Skeletal muscle tissue (tissue), 4 donors: ENCODE measurements around the gene PIK3CB. TPM values are rescaled to one million over a fixed set of nuclear protein-coding genes. Genes with fewer than 3 reads are reported as not detected.

ENCODE experiments used
- H3K27ac ChIP-seq: one replicate; pipeline ENCODE4 v1.7.0; 2013; ENCODE audit warnings: mild to moderate bottlenecking, low read depth, low read length, inconsistent platforms
- H3K27me3 ChIP-seq, 3 donors: one replicate each; pipeline ENCODE4 v1.7.0; 2013; ENCODE audit warnings: low read length in 3 of 3; ENCODE audit not compliant: control insufficient read depth in 3 of 3, insufficient read depth in 3 of 3
- H3K36me3 ChIP-seq, 3 donors: one replicate each; pipeline ENCODE4 v1.7.0; 2013; ENCODE audit warnings: low read length in 3 of 3; ENCODE audit not compliant: control insufficient read depth in 3 of 3, insufficient read depth in 3 of 3
- H3K4me1 ChIP-seq, 3 donors: one replicate each; pipeline ENCODE4 v1.7.0; 2013; ENCODE audit warnings: low read length in 3 of 3, mild to moderate bottlenecking in 3 of 3; ENCODE audit not compliant: control insufficient read depth in 3 of 3, insufficient read depth in 3 of 3
- H3K4me3 ChIP-seq, 3 donors: one replicate each; pipeline ENCODE4 v1.7.0; 2013; ENCODE audit warnings: low read length in 3 of 3
- H3K9ac ChIP-seq, 3 donors: one replicate each; pipeline ENCODE4 v1.7.0; 2013; ENCODE audit warnings: low read length in 3 of 3, mild to moderate bottlenecking in 3 of 3, moderate library complexity in 2 of 3, low read depth in 1 of 3
- H3K9me3 ChIP-seq, 3 donors: one replicate each; pipeline ENCODE4 v1.7.0; 2013; ENCODE audit warnings: low read length in 3 of 3; ENCODE audit not compliant: control insufficient read depth in 3 of 3
- total RNA-seq: library from RNA; depleted of rRNA; stranded (reverse); fragments of >200 nt; gene quantifications from one replicate; pipeline ENCODE4 v1.2.3, GENCODE V29; 2014
- donor health status: Osteomylitis.

Gene PIK3CB
- total RNA-seq, 1 donor from 2014 or later: 16.2 TPM

DNA sequence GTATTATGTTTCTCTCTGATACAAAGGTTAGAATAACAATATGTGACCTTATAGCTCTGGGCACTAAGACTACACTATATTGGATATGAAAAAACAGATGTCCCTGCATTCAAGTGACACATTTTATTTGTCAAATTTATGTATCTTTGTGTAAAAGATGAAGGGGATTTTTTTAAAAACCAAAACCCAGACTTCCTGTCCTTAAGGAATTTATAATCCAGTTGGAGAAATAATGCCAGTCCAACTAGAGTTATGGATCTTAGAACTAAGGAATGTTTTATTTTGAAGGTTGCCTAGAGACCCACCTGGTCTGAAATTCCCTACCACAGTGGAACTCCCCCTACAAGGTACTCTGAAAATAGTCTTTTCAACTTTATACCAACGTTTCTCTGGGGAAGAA lies 33.3 kb upstream of the PIK3CB start:
- no peaks in the 10 kb centered on the region for H3K36me3 ChIP-seq
- H3K27me3 ChIP-seq: no peaks in the 10 kb centered on the region
- no peak overlapping the region for H3K4me3 ChIP-seq
- H3K9ac ChIP-seq: no peak overlapping the region
- H3K9me3 ChIP-seq: no peaks in the 10 kb centered on the region
- H3K4me1 ChIP-seq: peaks cover 5 to 7% (median 5%) of the 10 kb centered on the region in 3 donors
- no peak overlapping the region for H3K27ac ChIP-seq

DNA sequence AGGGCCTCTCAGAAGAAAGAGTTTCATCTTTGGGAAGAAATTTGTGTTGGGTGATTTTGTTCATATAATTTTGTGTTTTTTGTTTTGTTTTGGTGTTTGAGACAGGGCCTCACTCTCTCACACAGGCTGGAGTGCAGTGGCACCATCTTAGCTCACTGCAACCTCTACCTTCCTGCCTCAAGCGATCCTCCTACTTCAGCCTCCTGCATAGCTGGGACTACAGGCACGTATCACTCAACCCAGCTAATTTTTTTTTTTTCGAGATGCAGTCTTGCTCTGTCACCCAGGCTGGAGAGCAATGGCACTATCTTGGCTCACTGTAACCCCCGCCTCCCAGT lies 29.0 kb upstream of the PIK3CB start:
- Histone ChIP-seq H3K4me3 (no peak overlapping the region), H3K9me3 (no peaks in the 10 kb centered on the region), H3K4me1 (peaks cover 8 to 15% (median 12%) of the 10 kb centered on the region in 3 donors), H3K27me3 (no peaks in the 10 kb centered on the region), H3K9ac (no peak overlapping the region), H3K27ac (no peak overlapping the region), H3K36me3 (no peaks in the 10 kb centered on the region)

DNA sequence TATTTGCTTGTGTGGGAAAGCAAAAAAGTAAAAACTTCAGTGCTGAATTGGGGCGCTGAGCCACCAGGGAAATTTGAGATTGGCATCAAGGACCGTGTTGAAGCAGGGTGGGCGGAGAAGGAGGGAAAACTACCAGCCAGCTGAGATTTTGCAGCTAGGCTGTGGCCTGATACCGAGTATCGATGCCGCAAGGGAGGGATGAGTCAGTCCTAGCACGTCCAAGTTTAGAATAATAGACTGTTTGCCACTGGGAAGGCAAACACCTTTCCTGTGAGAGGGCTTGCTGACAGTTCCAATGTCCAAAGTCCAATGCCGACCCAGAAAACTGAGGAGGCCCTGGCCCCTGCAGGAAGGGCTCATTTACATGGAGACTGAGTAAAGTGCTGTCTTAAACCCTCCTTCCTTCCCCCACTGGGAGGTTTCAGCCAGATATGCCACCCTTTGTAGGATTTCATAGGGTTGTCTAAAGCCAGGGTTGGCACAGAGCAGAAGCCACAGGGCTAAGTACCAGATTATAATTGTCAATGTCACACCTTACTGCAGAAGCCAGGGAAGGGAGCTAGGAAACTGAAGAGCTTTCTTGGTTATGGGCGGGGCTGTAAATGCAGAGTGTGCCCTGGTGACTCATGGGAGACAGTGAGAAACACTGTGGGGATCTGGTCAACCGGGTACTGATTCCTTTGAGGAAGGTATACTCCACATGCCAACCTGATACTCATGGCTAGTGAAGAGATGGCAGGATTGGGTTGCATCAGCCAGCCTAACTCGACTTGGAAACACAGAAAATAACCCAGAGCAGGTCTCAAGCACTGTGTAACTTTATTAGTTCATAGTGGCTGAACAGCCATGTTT lies 28.4 kb upstream of the PIK3CB start:
- peak overlapping the region in 1 of 3 donors; percentile 30 for H3K9ac ChIP-seq
- peak overlapping the region; percentile 4 for H3K27ac ChIP-seq
- H3K4me1 ChIP-seq: peaks cover 8 to 15% (median 12%) of the 10 kb centered on the region in 3 donors
- H3K9me3 ChIP-seq: no peaks in the 10 kb centered on the region
- no peaks in the 10 kb centered on the region for H3K27me3 ChIP-seq
- H3K36me3 ChIP-seq: no peaks in the 10 kb centered on the region
- no peak overlapping the region for H3K4me3 ChIP-seq

DNA sequence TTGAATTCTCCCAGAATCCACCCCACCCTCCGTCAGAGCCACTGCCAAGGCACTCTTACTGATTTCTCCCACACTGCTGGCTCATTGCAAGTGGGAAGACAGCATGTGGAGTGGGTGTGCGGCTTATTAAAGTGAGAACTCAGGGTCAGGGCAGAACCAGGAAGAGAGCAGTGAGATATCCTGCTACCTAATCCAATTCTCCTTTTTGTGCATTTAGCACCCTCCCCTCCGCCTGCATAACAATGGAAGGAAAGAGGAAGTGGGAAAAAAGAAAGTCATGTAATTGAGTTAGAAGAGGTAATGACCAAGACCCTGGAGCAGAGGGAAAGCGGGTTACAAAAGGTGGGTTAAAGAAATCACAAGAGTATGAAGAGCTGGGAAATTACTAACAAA lies 27.8 kb upstream of the PIK3CB start:
- no peaks in the 10 kb centered on the region for H3K27me3 ChIP-seq
- peak overlapping the region in 2 of 3 donors; percentile 8 to 33 for H3K9ac ChIP-seq
- no peak overlapping the region for H3K4me3 ChIP-seq
- H3K27ac ChIP-seq: peak overlapping the region; percentile 4
- H3K36me3 ChIP-seq: no peaks in the 10 kb centered on the region
- peaks cover 8 to 15% (median 12%) of the 10 kb centered on the region in 3 donors for H3K4me1 ChIP-seq
- no peaks in the 10 kb centered on the region for H3K9me3 ChIP-seq

DNA sequence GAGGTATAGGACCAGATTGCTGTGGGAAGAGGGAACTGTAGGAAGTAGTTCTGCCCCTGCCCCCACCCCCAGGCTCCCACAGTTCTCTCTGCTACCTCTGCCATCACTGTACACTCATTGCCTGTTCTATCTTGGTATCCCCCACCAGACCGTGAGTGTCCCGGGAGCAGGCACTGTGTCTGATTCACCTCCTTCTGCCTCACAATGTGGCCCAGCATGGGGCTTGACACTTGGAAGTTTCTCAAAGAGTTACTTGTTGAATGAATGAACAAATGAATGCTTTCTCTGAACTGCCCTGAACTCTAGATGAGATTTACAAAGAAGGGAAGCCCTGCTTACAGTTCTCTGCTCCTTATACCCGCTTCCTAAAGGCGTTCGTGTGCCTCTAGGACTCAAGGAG lies 27.1 kb upstream of the PIK3CB start:
- Histone ChIP-seq H3K36me3 (no peaks in the 10 kb centered on the region), H3K9me3 (no peaks in the 10 kb centered on the region), H3K27me3 (no peaks in the 10 kb centered on the region), H3K4me1 (peaks cover 8 to 15% (median 12%) of the 10 kb centered on the region in 3 donors), H3K9ac (no peak overlapping the region), H3K4me3 (no peak overlapping the region), H3K27ac (no peak overlapping the region)

DNA sequence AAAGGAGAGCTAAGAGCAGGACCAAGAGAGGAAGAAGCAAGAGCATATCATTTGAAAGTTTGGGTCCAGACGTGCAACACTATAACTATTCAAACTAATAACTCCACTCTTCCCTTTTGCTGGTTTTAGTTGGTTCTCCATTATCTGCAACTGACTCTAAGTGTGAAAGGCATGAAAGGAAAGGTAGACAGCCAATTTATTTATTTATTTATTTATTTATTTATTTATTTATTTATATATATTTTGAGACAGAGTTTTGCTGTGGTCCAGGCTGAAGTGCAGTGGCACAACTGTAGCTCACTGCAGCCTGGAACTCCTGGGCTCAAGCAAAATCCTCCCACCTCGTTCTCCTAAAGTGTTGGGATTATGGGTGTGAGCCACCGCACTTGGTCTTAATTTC lies 22.1 kb upstream of the PIK3CB start:
- Histone ChIP-seq H3K4me1 (peaks cover 0 to 1% (median 0%) of the 10 kb centered on the region in 3 donors), H3K4me3 (no peak overlapping the region), H3K36me3 (no peaks in the 10 kb centered on the region), H3K9ac (no peak overlapping the region), H3K27me3 (no peaks in the 10 kb centered on the region), H3K27ac (no peak overlapping the region), H3K9me3 (no peaks in the 10 kb centered on the region)

DNA sequence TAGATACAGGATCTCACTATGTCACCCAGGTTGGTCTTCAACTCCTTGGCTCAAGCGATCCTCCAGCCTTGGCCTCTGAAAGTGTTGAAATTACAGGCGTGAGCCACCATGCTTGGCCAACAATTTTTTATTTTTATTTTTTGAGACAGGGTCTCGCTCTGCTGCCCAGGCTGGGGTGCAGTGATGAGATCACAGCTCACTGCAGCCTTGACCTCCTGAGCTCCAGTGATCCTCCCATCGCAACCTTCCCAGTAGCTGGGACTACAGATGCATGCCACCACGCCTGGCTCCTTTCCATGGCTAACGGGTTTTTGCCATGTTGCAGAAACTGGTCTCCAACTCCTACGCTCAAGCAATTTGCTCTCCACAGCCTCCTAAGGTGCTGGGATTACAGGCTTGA lies 20.2 kb upstream of the PIK3CB start:
- Histone ChIP-seq H3K4me3 (no peak overlapping the region), H3K27ac (no peak overlapping the region), H3K9ac (no peak overlapping the region), H3K36me3 (no peaks in the 10 kb centered on the region), H3K4me1 (no peaks in the 10 kb centered on the region), H3K27me3 (no peaks in the 10 kb centered on the region), H3K9me3 (no peaks in the 10 kb centered on the region)

DNA sequence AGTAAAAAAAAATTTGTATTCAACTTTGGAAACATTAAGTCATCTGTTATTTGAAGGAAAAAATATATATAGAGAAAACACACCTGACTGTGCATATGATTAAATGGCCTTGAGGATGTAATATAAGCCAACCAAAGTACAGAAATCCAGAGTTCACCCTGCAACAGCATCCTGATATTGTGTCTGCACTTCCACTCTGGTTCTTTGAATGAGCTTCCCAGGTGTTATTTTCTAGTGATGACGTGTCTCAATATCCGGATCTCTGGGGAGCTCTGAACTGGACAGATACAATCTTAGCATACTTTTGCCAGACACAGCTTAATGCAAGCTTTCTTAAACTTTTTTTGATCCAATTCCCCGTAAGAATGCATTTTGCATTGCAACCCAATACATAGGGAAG lies 19.5 kb upstream of the PIK3CB start:
- Histone ChIP-seq H3K4me1 (no peaks in the 10 kb centered on the region), H3K27ac (no peak overlapping the region), H3K36me3 (no peaks in the 10 kb centered on the region), H3K27me3 (no peaks in the 10 kb centered on the region), H3K9me3 (no peaks in the 10 kb centered on the region), H3K9ac (no peak overlapping the region), H3K4me3 (no peak overlapping the region)

DNA sequence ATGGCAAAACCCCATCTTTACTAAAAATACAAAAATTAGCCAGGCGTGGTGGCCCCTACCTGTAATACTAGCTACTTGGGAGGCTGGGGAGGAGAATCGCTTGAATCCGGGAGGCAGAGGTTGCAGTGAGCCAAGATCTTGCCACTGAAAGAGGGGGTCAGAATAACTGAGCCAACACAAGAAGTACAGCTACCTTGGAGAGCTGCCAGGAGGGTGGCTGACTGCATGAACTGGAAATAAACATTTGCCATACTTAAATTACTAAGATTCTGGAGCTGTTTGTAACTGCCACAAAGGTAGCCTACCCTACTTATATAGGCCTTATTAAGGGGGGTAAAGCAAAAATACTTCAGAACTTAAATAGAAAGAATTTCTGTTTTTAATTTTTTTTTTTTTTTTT lies 15.4 kb upstream of the PIK3CB start:
- Histone ChIP-seq H3K27me3 (no peaks in the 10 kb centered on the region), H3K27ac (no peak overlapping the region), H3K4me1 (no peaks in the 10 kb centered on the region), H3K9ac (no peak overlapping the region), H3K4me3 (no peak overlapping the region), H3K9me3 (no peaks in the 10 kb centered on the region), H3K36me3 (no peaks in the 10 kb centered on the region)

DNA sequence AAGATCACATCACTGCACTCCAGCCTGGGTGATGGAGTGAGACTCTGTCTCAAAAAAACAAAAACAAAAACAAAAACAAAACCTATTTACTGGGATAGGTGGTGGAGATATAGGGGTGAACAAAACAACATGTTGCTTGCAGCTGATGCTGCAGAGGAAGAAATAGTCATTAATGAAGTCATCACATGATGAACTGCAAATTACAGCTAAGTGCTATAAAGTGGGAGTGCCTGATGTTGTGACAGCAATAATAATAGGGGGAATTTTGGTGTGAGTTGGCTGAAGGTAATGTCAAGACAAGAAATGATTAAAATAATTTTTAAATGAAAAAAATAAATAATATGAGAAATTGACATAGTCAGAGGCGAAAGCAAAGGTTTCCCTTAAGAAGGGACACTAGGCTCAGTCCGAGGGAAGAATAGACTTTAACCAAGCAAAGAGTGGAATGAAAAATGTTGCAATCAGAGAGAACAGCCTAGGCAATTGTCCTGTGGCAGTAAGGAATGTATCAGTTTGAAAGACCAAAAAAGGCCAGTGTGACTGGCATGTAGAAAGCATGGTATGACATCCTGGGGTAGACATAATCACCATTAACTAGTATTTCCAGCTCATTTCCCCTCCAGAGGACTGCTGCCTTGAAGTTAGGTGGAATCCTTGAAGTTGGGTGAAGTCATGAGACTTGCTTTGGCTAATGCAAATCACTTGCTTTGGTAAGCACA lies 14.7 kb upstream of the PIK3CB start:
- no peaks in the 10 kb centered on the region for H3K27me3 ChIP-seq

More for the DNA sequence above, 14.7 kb upstream of the PIK3CB start:
- Histone ChIP-seq H3K36me3 (no peaks in the 10 kb centered on the region), H3K27ac (no peak overlapping the region), H3K9ac (no peak overlapping the region), H3K9me3 (no peaks in the 10 kb centered on the region), H3K4me3 (no peak overlapping the region), H3K4me1 (no peaks in the 10 kb centered on the region)
